Measurements from ENCODE around the gene SEC22A. TPM values are rescaled to one million over a fixed set of nuclear protein-coding genes. Genes with fewer than 3 reads are reported as not detected.
"Not testable (repeated sequence)": the region's sequence is repeated elsewhere in the genome, so short reads cannot be mapped to it uniquely, and the experiment has no call there.

SEC22A gene
- total RNA-seq, 1 donor from 2014 or later = 6.4 TPM

DNA sequence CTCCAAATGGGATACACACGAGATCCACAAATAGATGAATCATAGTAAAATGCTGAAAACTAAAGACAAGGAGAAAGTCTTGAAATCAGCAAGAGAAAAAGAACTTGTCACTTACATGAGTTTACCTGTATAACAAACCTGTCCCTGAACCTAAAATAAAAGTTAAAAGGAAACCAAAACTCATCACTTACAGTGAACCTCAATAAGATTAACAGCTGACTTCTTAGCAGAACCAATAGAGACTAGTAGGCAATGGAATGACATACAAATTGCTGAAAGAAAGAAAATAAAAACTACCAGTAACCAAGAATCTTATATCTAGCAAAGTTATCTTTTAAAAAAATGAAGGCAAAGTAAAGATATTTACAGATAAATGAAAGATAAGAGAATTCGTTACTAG, 27.4 kb downstream of the SEC22A start:
- intact Hi-C loops (cut with DNase I) = no loop called here
- peaks cover 8 to 14% of the 10 kb centered on the region in 2 donors for H3K9me3 ChIP-seq
- H3K27ac ChIP-seq = no peak overlapping the region

DNA sequence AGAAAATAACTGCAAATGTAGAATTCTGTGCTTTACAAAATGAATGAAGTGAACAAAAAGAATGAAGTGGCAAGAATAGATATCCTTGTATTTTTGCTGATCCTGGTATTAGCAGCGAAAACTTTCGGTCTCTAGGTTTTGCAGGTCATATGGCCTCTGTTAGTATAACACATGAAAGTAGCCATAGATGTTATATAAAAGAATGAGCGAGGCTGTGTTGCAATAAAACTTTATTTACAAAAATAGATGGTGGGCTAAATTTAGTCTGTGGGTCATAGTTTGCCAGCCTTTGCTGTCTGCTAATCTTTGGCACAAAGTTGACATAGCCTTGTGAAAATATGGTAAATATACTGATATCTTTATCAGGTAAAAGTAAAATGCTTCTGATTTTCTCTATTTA, 35.2 kb downstream of the SEC22A start:
- no peaks in the 10 kb centered on the region for H3K9me3 ChIP-seq
- intact Hi-C loops (cut with DNase I) = no loop called here
- no peaks in the 10 kb centered on the region for H3K4me1 ChIP-seq
- H3K27me3 ChIP-seq = no peaks in the 10 kb centered on the region
- no peak for DNase-seq (ENCODE audit: low spot score in 2 of 2)
- no peaks in the 10 kb centered on the region for H3K36me3 ChIP-seq
- no peak for TF ChIP-seq CTCF (IDR thresholded peaks at IDR 0.05)
- H3K4me3 ChIP-seq = no peak overlapping the region
- no peak overlapping the region for H3K27ac ChIP-seq

More for the DNA sequence above, 27.4 kb downstream of the SEC22A start:
- H3K36me3 ChIP-seq = peaks cover 0 to 29% of the 10 kb centered on the region in 2 donors
- DNase-seq (ENCODE audit: low spot score in 2 of 2) = no peak
- H3K27me3 ChIP-seq = no peaks in the 10 kb centered on the region
- no peak overlapping the region for H3K4me3 ChIP-seq
- no peaks in the 10 kb centered on the region for H3K4me1 ChIP-seq
- no peak for TF ChIP-seq CTCF (IDR thresholded peaks at IDR 0.05)

DNA sequence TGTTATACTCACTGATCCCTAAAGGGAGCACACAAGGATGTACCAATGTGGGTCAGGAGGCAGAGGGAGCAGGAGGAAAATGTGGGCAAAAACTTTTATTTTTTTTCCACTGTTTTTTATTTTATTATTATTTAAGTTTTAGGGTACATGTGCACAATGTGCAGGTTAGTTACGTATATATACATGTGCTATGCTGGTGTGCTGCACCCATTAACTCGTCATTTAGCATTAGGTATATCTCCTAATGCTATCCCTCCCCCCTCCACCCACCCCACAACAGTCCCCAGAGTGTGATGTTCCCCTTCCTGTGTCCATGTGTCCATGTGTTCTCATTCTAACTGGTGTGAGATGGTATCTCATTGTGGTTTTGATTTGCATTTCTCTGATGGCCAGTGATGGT, 37.4 kb downstream of the SEC22A start:
- H3K27me3 ChIP-seq; H3K4me1 ChIP-seq; H3K4me3 ChIP-seq; DNase-seq (ENCODE audit: low spot score in 2 of 2); intact Hi-C loops (cut with DNase I); H3K36me3 ChIP-seq; H3K27ac ChIP-seq; H3K9me3 ChIP-seq: not testable (repeated sequence)

DNA sequence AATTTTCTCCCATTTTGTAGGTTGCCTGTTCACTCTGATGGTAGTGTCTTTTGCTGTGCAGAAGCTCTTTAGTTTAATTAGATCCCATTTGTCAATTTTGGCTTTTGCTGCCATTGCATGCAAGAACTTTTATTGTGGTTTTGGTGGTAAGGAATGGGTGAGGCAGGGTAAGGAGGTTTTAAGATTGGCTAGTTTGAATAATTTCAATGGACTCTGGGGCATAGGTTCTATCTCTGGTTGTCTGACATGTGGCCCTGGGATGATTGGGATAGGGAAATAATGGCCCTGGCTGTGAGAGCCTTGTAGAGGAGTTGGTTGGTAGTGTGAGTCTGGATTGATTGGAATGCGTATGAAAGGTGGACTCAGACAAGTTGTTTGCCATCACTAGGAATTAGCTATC, 38.0 kb downstream of the SEC22A start:
- TF ChIP-seq CTCF (IDR thresholded peaks at IDR 0.05) = no peak
- peaks cover 0 to 5% of the 10 kb centered on the region in 2 donors for H3K36me3 ChIP-seq
- no peak overlapping the region for H3K27ac ChIP-seq
- no peaks in the 10 kb centered on the region for H3K4me1 ChIP-seq
- H3K9me3 ChIP-seq = no peaks in the 10 kb centered on the region
- no peak overlapping the region for H3K4me3 ChIP-seq
- DNase-seq (ENCODE audit: low spot score in 2 of 2) = no peak
- H3K27me3 ChIP-seq = no peaks in the 10 kb centered on the region
- intact Hi-C loops (cut with DNase I) = no loop called here

DNA sequence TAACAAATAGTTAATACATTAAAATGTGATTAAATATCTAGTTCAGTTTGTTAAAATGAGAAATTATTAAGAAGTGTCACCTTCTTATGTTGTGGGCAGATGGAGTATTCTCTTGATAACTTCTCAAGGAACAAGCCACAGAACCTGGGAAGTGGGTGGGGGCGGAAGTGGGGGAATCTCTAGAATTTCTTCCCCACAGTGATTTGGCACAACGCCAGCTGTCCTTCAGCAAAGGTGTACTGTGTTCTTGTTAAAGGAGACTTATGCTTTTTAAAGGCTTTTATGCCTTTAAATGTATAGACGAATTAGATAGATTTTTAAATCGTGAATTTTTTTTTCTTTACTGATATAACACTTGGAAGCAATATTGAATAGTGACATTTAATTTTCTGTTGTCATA, 42.4 kb downstream of the SEC22A start:
- H3K36me3 ChIP-seq = peaks cover 2 to 19% of the 10 kb centered on the region in 2 donors
- H3K4me3 ChIP-seq = no peak overlapping the region
- no peak for TF ChIP-seq CTCF (IDR thresholded peaks at IDR 0.05)
- no peaks in the 10 kb centered on the region for H3K4me1 ChIP-seq
- no peak for DNase-seq (ENCODE audit: low spot score in 2 of 2)
- no peaks in the 10 kb centered on the region for H3K9me3 ChIP-seq
- H3K27ac ChIP-seq = no peak overlapping the region
- intact Hi-C loops (cut with DNase I) = no loop called here
- H3K27me3 ChIP-seq = no peaks in the 10 kb centered on the region

DNA sequence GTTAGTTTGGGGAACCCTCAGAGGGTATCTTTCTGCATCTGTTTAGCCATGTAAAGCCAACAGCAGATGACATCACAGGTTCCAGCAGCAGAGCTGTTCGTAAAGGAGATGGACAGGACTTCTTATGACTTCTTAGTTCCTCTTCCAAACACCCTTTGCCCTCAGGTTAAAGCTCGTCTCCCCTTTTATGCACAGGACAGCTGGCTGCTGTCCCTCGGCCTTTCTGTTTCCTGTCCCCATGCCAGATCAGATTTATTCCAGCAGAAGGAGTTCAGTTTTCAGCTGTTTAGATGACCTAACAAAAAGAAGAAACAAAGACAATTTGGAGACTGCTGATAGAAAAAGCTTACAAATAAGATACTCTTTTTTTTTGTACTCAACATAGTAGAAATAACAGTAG, 45.1 kb downstream of the SEC22A start:
- Histone ChIP-seq H3K27ac (no peak overlapping the region), H3K4me1 (no peaks in the 10 kb centered on the region), H3K36me3 (peaks cover 2 to 19% of the 10 kb centered on the region in 2 donors), H3K4me3 (no peak overlapping the region), H3K27me3 (no peaks in the 10 kb centered on the region), H3K9me3 (no peaks in the 10 kb centered on the region)
- intact Hi-C loops (cut with DNase I) = no loop called here
- no peak for DNase-seq (ENCODE audit: low spot score in 2 of 2)
- TF ChIP-seq CTCF (IDR thresholded peaks at IDR 0.05) = no peak
